Endothelial cell of umbilical vein (primary cell): Measurements from ENCODE around the gene CCL17.

Source experiments
- CTCF ChIP-seq, 2 donors: IDR thresholded peaks; 1 replicate in 1 of 2; 2 replicates in 1 of 2; pipeline ENCODE4 v1.5.1; 2011; ENCODE audit warnings: low read length in 2 of 2, mild to moderate bottlenecking in 2 of 2, moderate library complexity in 2 of 2, control low read depth in 1 of 2, inconsistent platforms in 1 of 2, low read depth in 1 of 2; ENCODE audit not compliant: insufficient read depth in 1 of 2; ENCODE audit errors: extremely low read depth in 1 of 2
- FOS ChIP-seq: IDR thresholded peaks from 2 replicates; pipeline ENCODE4 v1.6.1; 2011; ENCODE audit warnings: mild to moderate bottlenecking, low read length, moderate library complexity, borderline replicate concordance; ENCODE audit not compliant: insufficient read depth
- MAX ChIP-seq: IDR thresholded peaks from 2 replicates; pipeline ENCODE4 v1.6.1; 2011; ENCODE audit not compliant: insufficient read depth, insufficient read length
- POLR2A ChIP-seq: IDR thresholded peaks from 2 replicates; pipeline ENCODE4 v1.6.1; 2012; ENCODE audit warnings: low read depth, mild to moderate bottlenecking, control low read depth, low read length
- POLR2AphosphoS5 ChIP-seq: IDR thresholded peaks from 2 replicates; pipeline ENCODE4 v1.6.1; 2012; ENCODE audit warnings: low read depth, mild to moderate bottlenecking, control low read depth, low read length, moderate library complexity; ENCODE audit not compliant: insufficient read depth

GRCh38 chr16:57360321-57360935 is 44.1 kb upstream of the CCL17 start:
- TF ChIP-seq POLR2A: no peak
- TF ChIP-seq CTCF (IDR thresholded peaks at IDR 0.05; ENCODE audit: extremely low read depth in 1 of 2, insufficient read depth in 1 of 2, low read depth in 1 of 2, low read length in 2 of 2): no peak
- no peak for TF ChIP-seq POLR2AphosphoS5
- no peak for TF ChIP-seq FOS
- TF ChIP-seq MAX: no peak
